GM19468 (cell line): ENCODE results near the gene LGI4.
"Not testable (repeated sequence)": the region's sequence is repeated elsewhere in the genome, so short reads cannot be mapped to it uniquely, and the experiment has no call there.

Experiments
- ATAC-seq: cut with Tn5 transposase; IDR thresholded peaks from one replicate; pipeline ENCODE4 v1.9.1; 2021; ENCODE audit warnings: mild to moderate bottlenecking, moderate library complexity, moderate number of reproducible peaks; ENCODE audit not compliant: unreplicated experiment; ENCODE audit errors: extremely low read depth

LGI4 gene

DNA sequence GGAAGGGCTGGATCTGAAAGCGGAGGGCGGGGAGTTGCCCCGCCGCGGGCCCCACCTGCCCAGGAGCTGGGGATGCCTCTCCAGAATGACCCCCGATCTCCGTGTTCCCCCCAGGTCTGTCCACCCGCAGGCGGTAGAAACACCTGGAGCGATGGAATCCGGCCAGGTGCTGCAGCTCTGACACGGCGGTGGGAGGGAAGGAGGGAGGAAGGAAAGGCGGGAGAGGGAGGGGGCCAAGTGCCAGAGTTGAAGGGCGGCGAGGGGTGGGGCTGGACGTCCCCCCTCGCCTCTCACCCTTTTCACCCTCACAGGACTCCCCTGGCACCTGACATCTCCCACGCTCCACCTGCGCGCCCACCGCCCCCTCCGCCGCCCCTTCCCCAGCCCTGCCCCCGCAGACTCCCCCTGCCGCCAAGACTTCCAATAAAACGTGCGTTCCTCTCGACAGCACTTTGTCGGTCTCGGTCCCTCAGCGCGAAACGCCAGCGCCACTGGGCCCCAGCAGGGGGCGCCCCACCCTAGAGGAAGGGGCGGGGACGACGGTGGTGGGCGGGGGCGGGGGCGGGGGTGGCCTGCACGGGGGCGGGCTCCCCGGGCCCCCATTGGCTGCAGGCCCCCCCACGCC is 7.9 kb upstream of the LGI4 start:
- no peak for ATAC-seq

DNA sequence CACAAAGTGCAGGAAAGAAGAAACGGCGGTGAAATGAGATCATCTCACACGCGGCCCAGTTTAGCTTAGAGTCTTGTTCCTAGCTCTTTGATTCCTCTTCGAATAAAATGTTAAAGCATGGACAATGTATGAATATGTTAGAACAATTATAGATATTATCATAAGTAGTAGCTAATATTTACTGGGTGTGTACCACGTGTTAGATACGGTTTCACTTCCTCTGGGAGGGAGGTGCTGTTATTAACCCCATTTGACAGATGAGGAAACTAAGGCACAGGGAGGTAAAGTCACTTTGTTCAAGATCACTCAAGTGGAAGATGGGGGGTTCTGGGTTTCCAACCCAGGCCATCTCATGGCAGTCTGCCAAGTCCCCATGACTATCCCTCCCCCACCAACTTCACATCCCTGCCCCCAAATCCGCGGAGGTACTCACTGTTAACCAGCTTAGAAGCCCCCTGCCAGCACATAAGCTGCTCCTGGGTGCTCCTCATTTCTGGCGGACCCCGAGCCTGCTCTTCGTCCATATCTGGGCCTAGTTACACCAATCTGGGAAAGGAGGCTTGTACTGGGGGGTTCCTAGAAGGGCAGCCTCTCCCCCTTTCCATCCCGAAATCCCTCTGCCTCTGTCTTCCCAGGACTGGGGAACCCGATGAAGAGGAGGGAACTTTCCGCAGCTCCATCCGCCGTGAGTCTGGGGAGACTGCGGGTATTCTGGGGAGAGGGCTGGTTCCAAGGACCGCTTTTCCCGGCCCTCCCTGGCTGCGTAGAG is 7.2 kb upstream of the LGI4 start:
- no peak for ATAC-seq

DNA sequence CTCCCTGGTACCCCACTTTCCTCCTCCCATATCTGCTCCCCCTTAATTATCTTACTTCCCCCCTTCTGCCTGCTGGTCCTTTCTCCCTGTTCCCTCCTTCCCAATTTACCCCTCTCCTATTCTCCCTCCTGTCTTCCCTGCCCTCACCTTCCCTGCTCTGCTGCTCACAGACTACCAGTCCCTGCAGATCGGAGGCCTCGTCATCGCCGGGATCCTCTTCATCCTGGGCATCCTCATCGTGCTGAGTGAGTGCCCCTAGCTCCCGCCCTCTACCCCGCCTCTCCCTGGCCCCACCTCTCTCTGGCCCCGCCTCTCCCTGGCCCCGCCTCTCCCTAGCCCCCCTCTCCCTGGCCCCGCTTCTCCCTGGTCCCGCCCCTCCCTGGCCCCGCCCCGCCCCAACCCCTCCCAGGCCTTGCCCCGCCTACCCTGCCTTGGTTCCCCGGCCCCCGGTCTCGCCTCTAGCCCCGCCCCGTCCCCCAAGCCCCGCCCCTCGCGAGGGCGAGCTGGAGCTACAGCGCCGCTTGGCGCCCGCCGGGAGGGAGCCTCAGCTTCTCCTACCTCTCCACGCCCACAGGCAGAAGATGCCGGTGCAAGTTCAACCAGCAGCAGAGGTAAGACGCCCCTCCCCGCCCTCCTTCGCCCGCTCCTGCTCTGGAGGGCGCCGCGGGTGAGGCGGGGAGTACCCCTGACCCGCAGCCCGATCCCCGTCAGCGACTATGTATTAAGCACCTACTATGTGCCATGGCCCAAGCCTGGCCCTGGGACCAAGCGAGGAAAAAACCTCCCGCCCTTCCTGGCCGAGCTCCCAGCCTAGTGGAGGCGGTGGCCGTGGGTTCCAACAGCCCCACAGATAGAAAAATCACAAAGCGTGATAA is 6.3 kb upstream of the LGI4 start:
- no peak for ATAC-seq

DNA sequence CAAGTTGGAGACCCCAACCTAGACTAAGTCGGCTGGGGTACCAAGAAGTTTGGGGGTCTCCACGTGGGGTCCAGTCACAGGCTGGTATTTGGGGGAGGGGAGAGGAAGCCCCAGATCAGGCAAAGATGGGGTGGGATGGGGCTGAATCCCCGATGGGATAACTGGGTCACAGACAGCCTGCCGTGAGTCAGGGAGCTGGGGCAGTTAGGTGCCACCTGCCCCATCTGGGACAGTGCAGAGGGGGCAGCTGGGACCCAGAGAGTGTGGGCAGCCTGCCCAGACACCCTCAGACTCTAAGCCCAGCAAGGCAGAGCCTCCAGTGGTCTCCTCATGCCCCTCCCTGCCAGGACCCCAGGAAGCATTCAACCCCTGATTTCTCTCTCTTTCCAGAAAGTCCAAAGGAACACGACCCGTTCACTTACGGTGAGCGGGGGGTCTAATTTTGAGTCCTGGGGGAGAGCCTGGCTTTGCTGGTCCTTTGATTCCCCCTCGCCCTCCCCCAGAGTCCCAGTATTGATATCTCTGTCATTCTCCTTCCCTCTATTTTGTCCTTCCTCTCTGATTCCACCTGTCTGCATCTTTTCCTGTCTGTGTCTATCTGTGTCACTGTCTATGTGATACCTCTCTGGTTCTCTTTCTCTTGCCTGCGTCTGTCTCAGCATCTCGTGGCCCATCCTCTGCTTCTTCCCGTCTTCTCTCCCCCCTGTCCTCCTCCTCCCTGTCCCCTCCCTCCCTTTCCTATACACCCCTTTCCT is 5.5 kb upstream of the LGI4 start:
- no peak for ATAC-seq

DNA sequence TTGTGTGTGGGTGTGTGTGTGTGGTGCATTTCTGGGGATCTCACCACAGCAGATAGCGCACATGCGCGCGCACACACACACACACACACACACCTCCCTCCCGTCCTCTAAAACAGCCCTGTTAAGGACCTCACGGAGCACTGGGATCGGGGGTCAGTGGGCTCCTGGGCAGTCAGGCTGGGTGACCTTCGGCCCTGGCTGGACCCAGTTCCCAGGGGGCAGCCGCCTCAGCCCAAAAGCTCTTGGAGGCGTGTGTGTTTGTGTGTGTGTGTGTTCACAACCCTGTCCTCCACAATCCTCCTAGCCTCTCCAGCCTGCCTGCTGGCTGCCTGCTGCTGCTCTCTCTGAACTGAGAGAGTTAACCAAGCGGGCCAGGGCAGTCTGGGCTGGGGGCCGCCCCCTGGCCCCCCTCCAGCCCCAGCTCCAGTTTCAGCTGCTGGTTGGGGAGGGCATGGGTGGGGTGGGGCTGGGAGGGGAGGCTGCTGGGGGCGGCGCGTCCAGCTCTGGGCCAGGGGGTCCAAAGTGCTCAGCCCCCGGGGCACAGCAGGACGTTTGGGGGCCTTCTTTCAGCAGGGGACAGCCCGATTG is 3.5 kb upstream of the LGI4 start, which contains the start of gene FXYD1:
TSS of gene FXYD1 (plus strand) at position 520 of the 588 bp plus-strand sequence. CDS start 1,256 bp downstream, outside the sequence.
- ATAC-seq = no peak

DNA sequence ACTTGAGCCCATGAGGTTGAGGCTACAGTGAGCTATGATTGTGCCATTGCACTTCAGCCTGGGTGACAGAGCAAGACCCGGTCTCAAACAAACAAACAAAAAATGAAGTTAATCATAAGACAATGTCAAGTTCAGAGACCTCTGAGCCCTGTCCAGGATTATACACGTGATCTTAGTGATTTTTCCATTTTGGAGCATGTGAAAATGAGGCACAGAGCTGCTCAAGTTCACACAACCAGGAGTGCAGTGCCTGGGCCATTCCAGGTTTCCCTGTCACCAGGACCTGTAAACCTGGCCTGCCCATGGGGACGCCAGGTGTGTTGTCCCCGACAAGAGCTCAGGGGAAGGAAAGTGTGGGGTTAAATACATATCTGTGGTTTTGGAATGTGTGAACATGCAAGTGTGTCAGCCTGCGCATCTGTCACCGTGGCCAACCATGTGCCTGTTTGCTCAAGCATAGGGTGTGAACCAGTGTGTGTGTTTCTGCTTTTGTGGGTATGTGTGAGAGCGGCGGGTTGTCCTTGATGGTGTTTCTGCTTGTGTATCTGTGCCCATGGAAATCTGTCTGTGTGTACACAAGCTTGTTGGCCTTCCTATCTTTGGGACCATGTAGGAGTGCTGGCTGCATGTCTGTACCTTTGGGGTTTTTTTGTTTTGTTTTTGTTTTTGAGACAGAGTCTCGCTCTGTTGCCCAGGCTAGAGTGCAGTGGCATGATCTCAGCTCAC is 2.3 kb upstream of the LGI4 start:
- ATAC-seq = no peak

DNA sequence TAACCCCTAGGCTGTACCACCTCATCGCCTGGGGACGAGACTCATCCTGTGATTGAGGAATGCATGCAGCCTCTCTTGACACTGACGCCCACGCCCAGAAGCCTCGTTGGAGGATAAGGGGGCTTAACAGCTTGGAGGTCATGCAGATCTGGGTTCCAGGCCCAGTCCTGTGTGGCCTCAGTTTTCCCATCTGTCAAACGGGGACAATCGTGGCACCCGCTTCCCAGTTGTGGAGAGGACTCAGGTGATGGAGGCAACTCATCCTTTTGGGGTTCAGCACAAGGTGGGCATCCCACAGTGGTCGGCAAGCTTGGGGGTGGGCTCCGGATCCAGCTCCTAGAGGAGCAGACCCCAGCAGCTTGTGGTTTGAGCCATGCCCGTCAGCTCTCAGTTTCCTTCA is 1.4 kb upstream of the LGI4 start:
- ATAC-seq = no peak

DNA sequence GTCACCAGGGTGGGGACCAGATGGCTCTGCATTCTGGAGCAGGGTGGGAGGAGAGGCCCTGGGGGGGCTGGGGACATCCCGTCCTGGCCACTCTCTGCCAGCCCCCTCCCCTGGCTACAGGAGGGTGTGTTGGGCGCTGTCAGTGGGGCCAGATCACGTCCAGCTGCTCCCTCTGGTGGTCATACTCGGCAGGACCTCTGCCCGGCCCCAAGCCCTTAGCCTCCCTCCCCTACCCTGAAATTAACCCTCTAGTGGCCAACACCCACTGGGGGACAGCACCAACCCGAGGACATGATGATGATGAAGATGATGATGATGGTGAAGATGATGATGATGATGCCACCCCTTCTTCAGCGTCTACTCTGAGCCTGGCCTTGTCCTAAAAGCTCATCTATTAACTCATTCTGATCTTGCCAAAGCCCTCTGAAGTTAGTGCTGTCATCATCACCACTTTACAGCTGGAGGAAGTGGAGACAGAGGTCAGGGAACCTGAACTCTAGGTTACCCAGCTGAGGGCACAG is 590 bp upstream of the LGI4 start:
- no peak for ATAC-seq

DNA sequence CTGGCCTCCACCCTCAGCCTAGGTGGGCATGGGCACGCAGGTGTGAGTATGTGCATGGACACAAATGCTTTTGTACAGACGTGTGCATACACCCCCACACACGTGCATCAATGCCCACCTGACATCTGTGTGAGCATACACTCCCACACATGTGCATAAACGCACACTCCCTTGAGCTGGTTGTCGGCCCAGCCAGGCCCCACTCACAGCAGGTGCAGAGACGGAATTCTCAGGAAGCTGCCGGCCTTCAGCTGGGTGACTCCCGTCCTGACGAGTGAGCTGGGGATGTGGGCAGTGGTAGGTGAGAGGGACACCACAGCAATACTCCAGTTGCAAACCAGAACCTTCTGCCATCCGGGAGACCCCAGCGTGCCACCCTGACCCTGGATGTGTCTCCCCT is 1.0 kb downstream of the LGI4 start:
- no peak for ATAC-seq

DNA sequence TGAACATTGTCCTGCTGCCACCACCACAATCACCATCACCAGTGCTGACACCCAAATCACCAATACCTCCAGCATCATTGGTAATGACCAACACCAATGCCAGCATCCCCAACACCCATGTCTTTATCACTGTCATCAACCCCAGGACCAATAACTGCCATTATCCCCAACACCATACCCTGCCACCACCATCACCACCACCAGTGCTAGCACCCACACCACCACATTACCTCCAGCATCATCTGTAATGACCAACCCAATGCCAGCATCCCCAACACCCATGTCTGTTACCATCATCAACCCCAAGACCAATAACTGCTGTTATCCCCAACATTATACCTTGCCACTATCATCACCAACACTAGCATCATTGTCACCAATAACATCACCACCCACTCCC is 2.6 kb downstream of the LGI4 start:
- no peak for ATAC-seq

DNA sequence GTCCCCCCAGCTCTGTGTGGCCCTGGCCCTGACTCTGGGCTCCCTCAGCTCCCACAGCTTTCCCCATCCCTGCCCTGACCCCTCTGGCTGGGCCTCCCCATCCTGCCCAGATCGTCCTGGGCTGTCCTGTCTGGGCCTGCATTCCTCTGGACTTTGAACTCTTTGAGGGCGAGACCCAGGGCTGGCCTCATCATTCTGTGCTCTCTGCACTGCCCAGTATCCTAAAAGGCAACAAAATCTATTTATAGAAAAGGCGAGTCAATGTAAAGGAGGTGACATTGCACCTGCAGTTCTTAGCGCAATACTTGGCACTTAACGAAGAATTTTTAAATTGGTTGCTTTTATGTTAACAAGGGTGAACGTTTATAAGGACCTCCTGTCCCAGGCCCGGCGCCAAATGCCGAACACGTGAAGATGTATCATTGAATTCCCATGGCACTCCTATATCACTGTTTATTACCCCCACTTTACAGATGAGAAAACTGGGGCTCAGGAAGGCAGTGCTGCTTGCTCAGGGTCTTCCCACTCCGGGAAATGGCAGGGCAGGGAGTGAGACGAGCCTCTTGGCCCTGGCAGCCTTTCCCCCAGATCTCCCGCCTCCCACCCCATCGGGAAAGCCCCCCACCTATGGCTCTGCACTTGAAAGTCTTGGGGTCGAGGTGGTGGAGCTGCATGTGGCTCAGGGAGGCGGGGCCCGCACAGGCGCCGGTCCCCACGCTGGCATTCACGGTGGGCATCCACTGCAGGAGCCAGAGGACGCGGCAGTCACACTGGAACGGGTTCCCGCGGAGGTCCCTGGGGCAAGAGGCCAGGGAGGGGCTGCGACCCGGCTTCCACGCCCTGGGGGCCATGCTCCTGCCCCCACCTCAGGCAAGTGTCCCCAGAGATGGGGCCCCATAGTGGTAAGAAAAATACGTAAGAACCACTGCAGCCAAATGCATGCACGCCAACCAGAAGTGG is 3.8 kb downstream of the LGI4 start:
- no peak for ATAC-seq

DNA sequence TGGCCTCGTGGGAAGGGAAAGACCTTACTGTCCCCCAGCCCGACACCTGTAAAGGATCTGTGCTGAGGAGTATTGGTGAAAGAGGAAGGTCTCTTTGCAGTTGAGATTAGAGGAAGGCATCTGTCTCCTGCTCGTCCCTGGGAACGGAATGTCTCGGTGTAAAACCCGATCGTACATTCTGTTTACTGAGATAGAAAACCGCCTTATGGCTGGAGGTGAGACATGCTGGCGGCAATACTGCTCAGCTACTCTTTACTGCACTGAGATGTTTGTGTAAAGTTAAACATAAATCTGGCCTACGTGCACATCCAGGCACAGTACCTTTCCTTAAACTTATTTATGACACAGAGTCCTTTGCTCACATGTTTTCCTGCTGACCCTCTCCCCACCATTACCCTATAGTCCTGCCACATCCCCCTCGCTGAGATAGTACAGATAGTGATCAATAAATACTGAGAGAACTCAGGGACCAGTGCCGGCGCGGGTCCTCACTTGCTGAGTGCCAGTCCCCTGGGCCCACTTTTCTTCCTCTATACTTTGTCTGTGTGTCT is 5.1 kb downstream of the LGI4 start:
- ATAC-seq = not testable (repeated sequence)

DNA sequence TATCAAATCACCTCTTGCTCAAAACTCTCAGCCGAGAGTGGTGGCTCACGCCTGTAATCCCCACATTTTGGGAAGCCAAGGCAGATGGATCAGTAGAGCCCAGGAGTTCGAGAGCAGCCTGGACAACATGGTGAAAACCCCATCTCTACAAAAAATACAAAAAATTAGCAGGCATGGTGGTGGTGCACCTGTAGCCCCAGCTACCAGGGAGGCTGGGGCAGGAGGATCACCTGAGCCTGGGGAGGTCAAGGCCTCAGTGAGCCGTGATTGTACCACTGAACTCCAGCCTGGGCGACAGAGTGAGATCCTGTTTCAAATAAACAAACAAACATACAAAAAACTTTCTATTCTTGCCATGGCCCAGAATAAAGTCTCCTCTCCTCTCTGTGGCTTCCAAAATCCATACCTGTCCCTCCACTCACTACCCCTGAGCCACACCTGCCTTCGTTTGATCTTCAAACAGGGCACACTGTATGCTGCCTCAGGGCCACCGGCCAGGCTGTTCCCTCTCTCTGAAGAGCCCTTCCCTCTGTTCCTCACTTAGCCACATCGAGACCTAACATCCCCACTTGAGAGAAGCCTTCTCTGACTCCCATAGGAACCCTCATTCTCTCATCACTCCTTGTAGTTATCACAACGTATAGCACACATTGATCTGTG is 6.3 kb downstream of the LGI4 start:
- ATAC-seq = no peak

DNA sequence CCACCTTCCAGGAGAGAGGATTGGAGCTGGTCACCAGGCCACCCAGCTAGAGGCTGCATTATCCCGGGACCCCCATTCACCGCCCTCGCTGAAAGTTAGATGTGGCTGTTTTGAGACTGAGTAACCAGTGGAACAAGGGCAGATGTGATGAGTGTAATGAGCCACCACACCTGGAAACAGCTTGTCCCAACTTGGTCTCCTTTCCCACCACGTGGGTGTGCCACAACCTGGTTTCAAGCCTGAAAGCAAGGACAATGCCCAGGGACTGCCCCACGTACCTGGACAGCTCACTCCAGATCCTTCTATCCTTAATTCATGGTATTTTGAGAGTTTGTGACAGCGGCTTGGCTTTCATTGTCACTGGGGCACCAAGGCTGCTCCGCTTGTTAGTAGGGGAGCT is 7.0 kb downstream of the LGI4 start:
- no peak for ATAC-seq

DNA sequence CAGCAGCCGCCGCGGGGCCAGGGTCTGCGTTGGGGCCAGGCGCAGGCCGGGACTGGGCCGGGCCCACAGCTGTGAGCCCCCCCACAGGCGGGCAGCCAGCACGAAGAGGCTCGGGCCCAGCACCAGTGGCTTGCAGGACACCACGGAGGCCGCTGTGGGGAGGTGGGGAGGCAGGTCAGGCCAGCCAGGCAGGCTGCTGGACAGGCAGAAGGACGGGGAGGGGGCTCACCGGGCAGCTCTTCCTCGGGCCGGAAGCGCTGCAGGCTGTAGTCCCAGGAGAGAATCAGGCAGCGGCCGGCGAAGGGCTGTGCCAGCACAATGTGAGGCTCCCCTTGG is 8.3 kb downstream of the LGI4 start:
- ATAC-seq = no peak

DNA sequence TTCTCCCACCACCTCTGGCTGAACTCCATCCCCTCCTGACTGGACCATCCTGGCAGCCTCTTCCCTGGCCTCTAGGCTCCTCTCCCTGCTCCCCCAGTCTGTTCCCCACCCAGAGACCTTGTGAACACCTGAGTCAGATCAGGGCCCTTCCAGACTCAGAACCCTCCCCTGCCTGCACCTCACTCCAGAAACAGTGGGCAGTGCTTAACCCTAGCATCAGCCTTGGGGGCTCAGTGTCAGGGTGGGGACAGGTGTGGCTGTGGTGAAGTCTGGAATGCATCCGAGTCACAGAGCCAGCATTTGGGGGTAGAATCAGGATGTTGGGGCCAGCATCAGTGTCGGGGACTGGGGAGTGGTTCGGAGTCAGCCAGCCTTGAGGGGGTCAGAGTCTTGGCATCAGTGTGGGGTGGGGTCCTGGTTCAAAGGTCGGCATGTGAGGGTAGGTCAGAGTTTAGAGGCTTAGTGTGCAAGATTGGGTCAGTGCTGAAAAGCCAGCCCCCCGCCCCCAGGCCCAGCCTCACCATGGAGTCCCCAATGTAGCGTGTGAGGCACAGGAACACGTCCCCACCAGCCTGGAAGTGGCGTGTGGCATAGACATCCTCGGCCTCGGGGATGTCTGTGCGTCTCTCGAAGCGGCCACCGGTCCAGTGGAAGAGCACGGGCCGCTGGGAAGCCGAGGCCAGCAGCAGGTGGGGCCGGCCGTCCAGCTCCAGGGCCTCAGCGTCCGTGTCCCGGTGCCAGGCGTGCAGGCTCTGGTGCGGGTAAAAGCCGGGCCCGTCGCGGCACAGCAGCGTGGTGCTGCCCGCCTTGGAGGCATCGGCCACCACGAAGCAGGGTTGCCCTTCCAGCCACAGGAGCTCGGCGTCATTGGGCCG is 8.9 kb downstream of the LGI4 start:
- no peak for ATAC-seq
